H9 (cell line): ENCODE data around the gene AHI1. TPM values are rescaled to one million over a fixed set of nuclear protein-coding genes. Genes with fewer than 3 reads are reported as not detected.
A peak's percentile ranks its signal among the peaks of the same experiment; 100 is the strongest.

Source experiments
- DNase-seq: peaks from one replicate; pipeline ENCODE4 v3.0.0-alpha.2; 2017
- H2AFZ ChIP-seq: one replicate; pipeline ENCODE4 v1.6.1; 2013; ENCODE audit warnings: mild to moderate bottlenecking, low read length, control low read depth, moderate library complexity
- H2AK5ac ChIP-seq: 2 replicates; pipeline ENCODE4 v1.6.1; 2013; ENCODE audit warnings: low read length, control low read depth, mixed read lengths; ENCODE audit not compliant: insufficient read length
- H2BK120ac ChIP-seq: one replicate; pipeline ENCODE4 v1.6.1; 2013; ENCODE audit warnings: low read depth, mild to moderate bottlenecking, low read length, control low read depth, inconsistent platforms; ENCODE audit not compliant: poor library complexity, severe bottlenecking
- H2BK12ac ChIP-seq: 2 replicates; pipeline ENCODE4 v1.6.1; 2013; ENCODE audit warnings: low read length, control low read depth, mixed read lengths, low read depth; ENCODE audit not compliant: insufficient read length
- H2BK15ac ChIP-seq: 2 replicates; pipeline ENCODE4 v1.6.1; 2013; ENCODE audit warnings: low read depth, low read length, control low read depth
- H2BK20ac ChIP-seq: one replicate; pipeline ENCODE4 v1.6.1; 2013; ENCODE audit warnings: low read depth, mild to moderate bottlenecking, low read length, control low read depth, inconsistent platforms; ENCODE audit not compliant: poor library complexity, severe bottlenecking
- H2BK5ac ChIP-seq: 2 replicates; pipeline ENCODE4 v1.6.1; 2013; ENCODE audit warnings: low read length, control low read depth, mixed read lengths; ENCODE audit not compliant: insufficient read length
- H3K14ac ChIP-seq: 2 replicates; pipeline ENCODE4 v1.6.1; 2013; ENCODE audit warnings: low read length, control low read depth; ENCODE audit not compliant: insufficient read depth
- H3K18ac ChIP-seq: 2 replicates; pipeline ENCODE4 v1.6.1; 2013; ENCODE audit warnings: low read depth, mild to moderate bottlenecking, mixed read lengths, low read length, control low read depth; ENCODE audit not compliant: insufficient read length
- H3K23ac ChIP-seq: 2 replicates; pipeline ENCODE4 v1.6.1; 2013; ENCODE audit warnings: low read length, control low read depth, mixed read lengths, low read depth; ENCODE audit not compliant: insufficient read length
- H3K23me2 ChIP-seq: 2 replicates; pipeline ENCODE4 v1.6.1; 2013; ENCODE audit warnings: low read depth, mild to moderate bottlenecking, mixed read lengths, low read length, control low read depth; ENCODE audit not compliant: insufficient read length, poor library complexity, severe bottlenecking
- H3K27ac ChIP-seq: 2 replicates; pipeline ENCODE4 v1.5.1; 2013; ENCODE audit warnings: low read length, control low read depth, mixed read lengths, low read depth; ENCODE audit not compliant: insufficient read length
- H3K27me3 ChIP-seq: 2 replicates; pipeline ENCODE4 v1.6.1; 2013; ENCODE audit warnings: low read length, control low read depth, inconsistent platforms; ENCODE audit not compliant: insufficient read depth
- H3K4ac ChIP-seq: 2 replicates; pipeline ENCODE4 v1.6.1; 2013; ENCODE audit warnings: low read depth, mild to moderate bottlenecking, control low read depth, inconsistent platforms, low read length, moderate library complexity
- H3K4me1 ChIP-seq: 2 replicates; pipeline ENCODE4 v1.6.1; 2013; ENCODE audit warnings: low read length, control low read depth, inconsistent platforms; ENCODE audit not compliant: insufficient read depth
- H3K4me2 ChIP-seq: 2 replicates; pipeline ENCODE4 v1.6.1; 2013; ENCODE audit warnings: low read length, control low read depth, mixed read lengths; ENCODE audit not compliant: insufficient read length, insufficient read depth
- H3K56ac ChIP-seq: 2 replicates; pipeline ENCODE4 v1.6.1; 2013; ENCODE audit warnings: low read depth, mild to moderate bottlenecking, mixed read lengths, low read length, control low read depth; ENCODE audit not compliant: insufficient read length
- H3K79me1 ChIP-seq: 2 replicates; pipeline ENCODE4 v1.6.1; 2013; ENCODE audit warnings: low read depth, mild to moderate bottlenecking, moderate library complexity, low read length, control low read depth, inconsistent platforms; ENCODE audit not compliant: insufficient read depth, poor library complexity, severe bottlenecking
- H3K79me2 ChIP-seq: 2 replicates; pipeline ENCODE4 v1.6.1; 2013; ENCODE audit warnings: low read length, control low read depth, inconsistent platforms; ENCODE audit not compliant: insufficient read depth
- H3K9ac ChIP-seq: 2 replicates; pipeline ENCODE4 v1.6.1; 2013; ENCODE audit warnings: low read length, control low read depth, mixed read lengths; ENCODE audit not compliant: insufficient read length; ENCODE audit errors: extremely low read depth
- H3K9me3 ChIP-seq: one replicate; pipeline ENCODE4 v1.6.1; 2013; ENCODE audit warnings: low read depth, low read length, inconsistent platforms; ENCODE audit not compliant: control insufficient read depth
- H3T11ph ChIP-seq: one replicate; pipeline ENCODE4 v1.6.1; 2013; ENCODE audit warnings: mild to moderate bottlenecking, low read length, control low read depth, inconsistent platforms
- H4K20me1 ChIP-seq: one replicate; pipeline ENCODE4 v1.6.1; 2013; ENCODE audit not compliant: control insufficient read depth, insufficient read length, insufficient read depth
- H4K5ac ChIP-seq: 2 replicates; pipeline ENCODE4 v1.6.1; 2013; ENCODE audit warnings: low read depth, mild to moderate bottlenecking, mixed read lengths, low read length, control low read depth; ENCODE audit not compliant: insufficient read length
- H4K8ac ChIP-seq: replicated peaks from 2 replicates; pipeline ENCODE4 v1.6.1; 2013; ENCODE audit warnings: low read length, control low read depth, mixed read lengths, low read depth; ENCODE audit not compliant: insufficient read length
- H4K91ac ChIP-seq: 2 replicates; pipeline ENCODE4 v1.6.1; 2013; ENCODE audit warnings: low read depth, mild to moderate bottlenecking, moderate library complexity, mixed read lengths, low read length, control low read depth; ENCODE audit not compliant: insufficient read length
- H3K27ac Mint-ChIP-seq, 3 experiments: 2 replicates in 2 of 3; 3 replicates in 1 of 3; pipeline ENCODE4 v1.8.0; 2020 to 2021; ENCODE audit warnings: mixed read lengths in 3 of 3, mild to moderate bottlenecking in 1 of 3, moderate library complexity in 1 of 3
- H3K27me3 Mint-ChIP-seq: 2 replicates; pipeline ENCODE4 v1.8.0; 2021; ENCODE audit warnings: low read depth, mild to moderate bottlenecking, moderate library complexity, mixed read lengths
- H3K36me3 Mint-ChIP-seq, 3 experiments: 2 replicates in 2 of 3; 3 replicates in 1 of 3; pipeline ENCODE4 v1.8.0; 2020 to 2021; ENCODE audit warnings: low read depth in 3 of 3, mixed read lengths in 3 of 3; ENCODE audit not compliant: insufficient read depth in 1 of 3
- H3K4me1 Mint-ChIP-seq, 2 experiments: 2 replicates each; pipeline ENCODE4 v1.8.0; 2020; ENCODE audit warnings: mixed read lengths in 2 of 2
- H3K4me3 Mint-ChIP-seq, 2 experiments: 2 replicates in 1 of 2; 3 replicates in 1 of 2; pipeline ENCODE4 v1.8.0; 2020 to 2021; ENCODE audit warnings: mild to moderate bottlenecking in 2 of 2, mixed read lengths in 2 of 2, moderate library complexity in 1 of 2
- H3K9me3 Mint-ChIP-seq, 2 experiments: 2 replicates in 1 of 2; 3 replicates in 1 of 2; pipeline ENCODE4 v1.8.0; 2020; ENCODE audit warnings: mild to moderate bottlenecking in 2 of 2, mixed read lengths in 2 of 2, moderate library complexity in 1 of 2
- CTCF ChIP-seq: fragments of 200-600 bp; sonication (generic); conservative IDR thresholded peaks from 3 replicates; pipeline ENCODE4 v1.8.0; 2021; ENCODE audit warnings: antibody characterized with exemption, mild to moderate bottlenecking
- WGBS: extraction: QIAGEN DNeasy Blood & Tissue Kit; methylation state at CpG from one replicate; pipeline ENCODE4 v1.1.7; 2013; ENCODE audit warnings: missing lambda C conversion rate, low lambda C conversion rate, mixed read lengths; ENCODE audit not compliant: insufficient read length; ENCODE audit errors: extremely low coverage; 5-methylcytosine and 5-hydroxymethylcytosine counted together
- total RNA-seq: library from RNA; stranded (reverse); gene quantifications from 2 replicates; pipeline ENCODE4 v1.2.1, GENCODE V29; 2021

AHI1 gene
- total RNA-seq, 1 experiment from 2014 or later: 9.9 TPM

GRCh38 chr6:135498185-135498841 is 773 bp upstream of the AHI1 start:
- H4K5ac ChIP-seq: peak overlapping the region; percentile 15
- H3K4ac ChIP-seq: no peak overlapping the region
- H3K18ac ChIP-seq: peak overlapping the region; percentile 70
- no peak overlapping the region for H4K8ac ChIP-seq
- no peak overlapping the region for H3T11ph ChIP-seq
- peak overlapping the region; percentile 71; the same call in 1 of the 2 replicates for H3K14ac ChIP-seq
- no peak overlapping the region for H3K27ac ChIP-seq
- peak overlapping the region; percentile 55 for H3K9ac ChIP-seq
- H3K79me2 ChIP-seq: no peaks in the 10 kb centered on the region
- DNase-seq: peak; percentile 33
- no peak overlapping the region for H2BK120ac ChIP-seq
- H2AK5ac ChIP-seq: no peak overlapping the region
- H3K23me2 ChIP-seq: peaks cover 6% of the 10 kb centered on the region
- H4K20me1 ChIP-seq: no peaks in the 10 kb centered on the region
- no peak overlapping the region for H2BK12ac ChIP-seq
- peak overlapping the region; percentile 59 for H3K4me2 ChIP-seq
- H3K9me3 Mint-ChIP-seq: no peaks in the 10 kb centered on the region; a peak in 1 of 5 replicates
- no peak overlapping the region for H4K91ac ChIP-seq
- no peak overlapping the region for H3K56ac ChIP-seq
- H3K4me1 ChIP-seq: no peaks in the 10 kb centered on the region
- no peaks in the 10 kb centered on the region for H3K79me1 ChIP-seq
- no peaks in the 10 kb centered on the region; a peak in 1 of 7 replicates for H3K36me3 Mint-ChIP-seq
- no peak overlapping the region for H2BK5ac ChIP-seq
- WGBS: no CpG with 5 or more reads among the region's 16 CpGs
- H3K27me3 ChIP-seq: no peaks in the 10 kb centered on the region
- H2AFZ ChIP-seq: peak overlapping the region; percentile 50
- no peaks in the 10 kb centered on the region for H3K27me3 Mint-ChIP-seq
- no peak overlapping the region for H3K4me3 Mint-ChIP-seq
- H3K4me1 Mint-ChIP-seq: peaks cover 6 to 10% of the 10 kb centered on the region in 2 experiments; a peak in 2 of 4 replicates
- no peak overlapping the region for H2BK20ac ChIP-seq
- H2BK15ac ChIP-seq: no peak overlapping the region
- H3K27ac Mint-ChIP-seq: no peak overlapping the region
- H3K23ac ChIP-seq: no peak overlapping the region
- no peak for TF ChIP-seq CTCF
- H3K9me3 ChIP-seq: no peaks in the 10 kb centered on the region
